Measurements from ENCODE around the gene OLFML2A. TPM values are rescaled to one million over a fixed set of nuclear protein-coding genes. Genes with fewer than 3 reads are reported as not detected.

Gene OLFML2A
- total and polyA plus RNA-seq, 2 of the 4 experiments (the other 2 are of a cell fraction) = 2.0 to 5.9 TPM

DNA sequence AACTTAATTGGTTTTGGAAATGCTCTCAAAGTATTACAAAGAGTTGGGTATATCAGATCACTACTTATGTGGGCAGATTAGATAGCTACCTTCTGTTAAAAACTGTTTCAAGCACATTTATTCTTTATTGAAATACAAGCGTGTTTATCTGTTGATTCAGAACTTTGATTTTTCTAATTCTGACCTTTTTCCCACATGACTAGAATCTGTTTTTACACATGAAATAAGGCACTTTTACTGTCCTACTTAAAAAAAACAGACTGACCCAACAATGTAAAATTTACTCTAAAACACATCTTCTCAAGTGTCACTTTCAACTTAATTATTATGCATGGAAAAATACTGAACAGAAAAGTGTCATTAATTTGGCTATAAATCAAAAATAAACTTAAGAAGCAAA is 10.6 kb upstream of the OLFML2A start:
- no peaks in the 10 kb centered on the region for H3K36me3 ChIP-seq (ENCODE audit: control insufficient read depth, insufficient read depth, low read length)
- no peak overlapping the region for H3K4ac ChIP-seq (ENCODE audit: low read depth, low read length)
- H4K91ac ChIP-seq (ENCODE audit: insufficient read depth, low read depth, low read length) = no peak overlapping the region
- ATAC-seq (ENCODE audit: low read depth) (no peak), DNase-seq (no peak)
- no peak overlapping the region for H2AK5ac ChIP-seq (ENCODE audit: low read depth, low read length)
- no peak for TF ChIP-seq USF2 (IDR thresholded peaks at IDR 0.05; ENCODE audit: low read depth, low read length)
- TF ChIP-seq SMC3 (IDR thresholded peaks at IDR 0.05; ENCODE audit: low read depth, low read length) = no peak
- no peak for TF ChIP-seq POLR2A (IDR thresholded peaks at IDR 0.05; ENCODE audit: low read depth, low read length)
- TF ChIP-seq CEBPB (IDR thresholded peaks at IDR 0.05; ENCODE audit: low read depth, low read length) = no peak
- TF ChIP-seq FOS (IDR thresholded peaks at IDR 0.05; ENCODE audit: low read depth, low read length) = no peak
- TF ChIP-seq RFX5 (IDR thresholded peaks at IDR 0.05; ENCODE audit: low read depth, low read length) = no peak
- no peak for TF ChIP-seq ELK1 (IDR thresholded peaks at IDR 0.05; ENCODE audit: borderline replicate concordance, low read depth, low read length)
- TF ChIP-seq RCOR1 (IDR thresholded peaks at IDR 0.05; ENCODE audit: insufficient replicate concordance, low read length) = no peak
- TF ChIP-seq MXI1 (IDR thresholded peaks at IDR 0.05; ENCODE audit: borderline replicate concordance, low read depth, low read length) = no peak
- TF ChIP-seq NFE2L2 (IDR thresholded peaks at IDR 0.05; ENCODE audit: low read depth, low read length) = no peak
- no peak for TF ChIP-seq BHLHE40 (IDR thresholded peaks at IDR 0.05; ENCODE audit: low read depth, low read length)
- TF ChIP-seq MAZ (IDR thresholded peaks at IDR 0.05; ENCODE audit: borderline replicate concordance, low read depth, low read length) = no peak
- TF ChIP-seq MAFK (IDR thresholded peaks at IDR 0.05; ENCODE audit: low read depth, low read length) = no peak
- no peak for TF ChIP-seq CHD1 (IDR thresholded peaks at IDR 0.05; ENCODE audit: low read depth, low read length)
- no peak for TF ChIP-seq CTCF (conservative IDR thresholded peaks at IDR 0.05; ENCODE audit: low read depth, low read length)
- TF ChIP-seq RAD21 (IDR thresholded peaks at IDR 0.05; ENCODE audit: low read length) = no peak
- H2BK5ac ChIP-seq (ENCODE audit: low read depth, low read length, poor library complexity, severe bottlenecking) = no peak overlapping the region
- no peaks in the 10 kb centered on the region for H3K9me3 ChIP-seq (ENCODE audit: control insufficient read depth, insufficient read depth, low read length)
- H3K4me3 ChIP-seq (ENCODE audit: insufficient read depth, low read depth, low read length) = no peak overlapping the region
- H4K20me1 ChIP-seq (ENCODE audit: insufficient read depth, low read length) = peaks cover 11% of the 10 kb centered on the region
- no peak overlapping the region for H2AK9ac ChIP-seq (replicated peaks; ENCODE audit: low read depth, low read length, poor library complexity)
- no peaks in the 10 kb centered on the region for H3K79me1 ChIP-seq (ENCODE audit: low read depth in 1 of 2, low read length in 2 of 2)
- no peak overlapping the region for H3K56ac ChIP-seq (ENCODE audit: extremely low read depth, insufficient read depth, low read length)
- WGBS, 2 experiments (ENCODE audit: extremely low coverage in 2 of 2, insufficient read length in 1 of 2) = no CpG with 5 or more reads among the region's 1 CpG
- dilution Hi-C loops (cut with HindIII; ENCODE audit: low sequenced_read_pairs, unreplicated experiment) (no loop called here), in situ Hi-C loops (cut with MboI; ENCODE audit: low sequenced_read_pairs) (no loop called here), intact Hi-C loops (cut with micrococcal nuclease) (no loop called here)
- H4K8ac ChIP-seq (ENCODE audit: low read depth in 2 of 2, low read length in 2 of 2) = no peak overlapping the region
- no TSS peak for BruUV-seq (replicated peaks)
- ChIA-PET POLR2A (ENCODE audit: unreplicated experiment) (no interaction called here), CTCF (interaction anchor here (1.4 to 2.9 kb wide), 2 partner anchors 73 to 87 kb away, joined by 4 to 10 read pairs; partner anchors contain the start of gene WDR38)
- no peak overlapping the region for H3K18ac ChIP-seq (ENCODE audit: low read depth, low read length)
- H2BK120ac ChIP-seq (ENCODE audit: low read depth, low read length) = no peak overlapping the region
- H3K27me3 ChIP-seq (ENCODE audit: control insufficient read depth, insufficient read depth, low read length) = peaks cover 75% of the 10 kb centered on the region
- H3K14ac ChIP-seq (replicated peaks; ENCODE audit: low read depth, low read length) = no peak overlapping the region
- H4K5ac ChIP-seq (ENCODE audit: low read depth, low read length) = no peak overlapping the region
- no peak overlapping the region for H2BK20ac ChIP-seq (ENCODE audit: low read depth, low read length)
- no peak overlapping the region for H3K23ac ChIP-seq (ENCODE audit: low read depth, low read length)
- no peaks in the 10 kb centered on the region for H3K9me1 ChIP-seq (ENCODE audit: insufficient read depth, low read length)
- H3K27ac ChIP-seq (ENCODE audit: insufficient read depth, low read length) = no peak overlapping the region
- H3K9ac ChIP-seq (ENCODE audit: low read depth, low read length) = no peak overlapping the region
- H3K4me2 ChIP-seq (ENCODE audit: low read depth, low read length) = no peak overlapping the region
- peaks cover 2% of the 10 kb centered on the region; the same call in 1 of the 2 replicates for H3K4me1 ChIP-seq (ENCODE audit: control insufficient read depth, insufficient read depth, low read length)
- no peak overlapping the region for H2BK15ac ChIP-seq (ENCODE audit: low read depth, low read length)
- no peak overlapping the region for H2AFZ ChIP-seq (replicated peaks; ENCODE audit: low read length, poor library complexity)
